Effector memory CD4-positive, alpha-beta T cell (primary cell): ENCODE results near the gene MAP2.

Experiments used
- DNase-seq, 3 donors: peaks; one replicate each; pipeline ENCODE4 v3.0.0-alpha.2; 2020
- H3K27ac ChIP-seq: 2 replicates; pipeline ENCODE4 v1.7.0; 2013; ENCODE audit warnings: mild to moderate bottlenecking, low read length, moderate library complexity; ENCODE audit not compliant: insufficient read depth, poor library complexity, severe bottlenecking
- H3K27me3 ChIP-seq: replicated peaks from 2 replicates; pipeline ENCODE4 v1.7.0; 2013; ENCODE audit warnings: mild to moderate bottlenecking, low read length; ENCODE audit not compliant: insufficient read depth, control insufficient read depth, poor library complexity, severe bottlenecking
- H3K36me3 ChIP-seq: 2 replicates; pipeline ENCODE4 v1.7.0; 2013; ENCODE audit warnings: mild to moderate bottlenecking, low read length, moderate library complexity; ENCODE audit not compliant: control insufficient read depth, insufficient read depth
- H3K4me1 ChIP-seq: 2 replicates; pipeline ENCODE4 v1.7.0; 2013; ENCODE audit warnings: low read length, mild to moderate bottlenecking; ENCODE audit not compliant: control insufficient read depth, insufficient read depth, poor library complexity, severe bottlenecking
- H3K4me3 ChIP-seq: 2 replicates; pipeline ENCODE4 v1.7.0; 2013; ENCODE audit warnings: low read length, low read depth, mild to moderate bottlenecking; ENCODE audit not compliant: insufficient read depth, poor library complexity, severe bottlenecking
- H3K9me3 ChIP-seq: 2 replicates; pipeline ENCODE4 v1.7.0; 2013; ENCODE audit warnings: mild to moderate bottlenecking, low read length, moderate library complexity; ENCODE audit not compliant: control insufficient read depth

The MAP2 gene

GRCh38 chr2:209629597-209629996 is 205.8 kb downstream of the MAP2 start:
- H3K4me3 ChIP-seq = no peak overlapping the region
- no peaks in the 10 kb centered on the region for H3K4me1 ChIP-seq
- H3K36me3 ChIP-seq = no peaks in the 10 kb centered on the region
- no peaks in the 10 kb centered on the region for H3K27me3 ChIP-seq
- H3K9me3 ChIP-seq = no peaks in the 10 kb centered on the region
- DNase-seq = no peak
- H3K27ac ChIP-seq = no peak overlapping the region

GRCh38 chr2:209633911-209634310 is 210.1 kb downstream of the MAP2 start:
- Histone ChIP-seq H3K27ac (no peak overlapping the region), H3K9me3 (no peaks in the 10 kb centered on the region), H3K4me3 (no peak overlapping the region), H3K27me3 (no peaks in the 10 kb centered on the region), H3K36me3 (no peaks in the 10 kb centered on the region), H3K4me1 (no peaks in the 10 kb centered on the region)
- no peak for DNase-seq

- no peak for DNase-seq
- Histone ChIP-seq H3K36me3 (no peaks in the 10 kb centered on the region), H3K27ac (no peak overlapping the region), H3K4me3 (no peak overlapping the region), H3K4me1 (no peaks in the 10 kb centered on the region), H3K9me3 (no peaks in the 10 kb centered on the region), H3K27me3 (no peaks in the 10 kb centered on the region)
Observed at GRCh38 chr2:209636076-209636475, 212.2 kb downstream of the MAP2 start.

- H3K9me3 ChIP-seq = no peaks in the 10 kb centered on the region
- H3K27ac ChIP-seq = no peak overlapping the region
- H3K36me3 ChIP-seq = no peaks in the 10 kb centered on the region
- H3K4me1 ChIP-seq = no peaks in the 10 kb centered on the region
- DNase-seq = no peak
- no peaks in the 10 kb centered on the region for H3K27me3 ChIP-seq
- no peak overlapping the region for H3K4me3 ChIP-seq
Observed at GRCh38 chr2:209637293-209637692, 213.4 kb downstream of the MAP2 start.

GRCh38 chr2:209638346-209638745 is 214.5 kb downstream of the MAP2 start:
- no peaks in the 10 kb centered on the region for H3K27me3 ChIP-seq
- no peaks in the 10 kb centered on the region for H3K9me3 ChIP-seq
- H3K4me1 ChIP-seq = no peaks in the 10 kb centered on the region
- no peaks in the 10 kb centered on the region for H3K36me3 ChIP-seq
- no peak for DNase-seq
- H3K4me3 ChIP-seq = no peak overlapping the region
- H3K27ac ChIP-seq = no peak overlapping the region

- no peak for DNase-seq
- Histone ChIP-seq H3K4me1 (no peaks in the 10 kb centered on the region), H3K36me3 (no peaks in the 10 kb centered on the region), H3K27me3 (no peaks in the 10 kb centered on the region), H3K9me3 (no peaks in the 10 kb centered on the region), H3K4me3 (no peak overlapping the region), H3K27ac (no peak overlapping the region)
Observed at GRCh38 chr2:209640358-209640757, 216.5 kb downstream of the MAP2 start.

GRCh38 chr2:209642146-209642820 is 218.4 kb downstream of the MAP2 start:
- Histone ChIP-seq H3K36me3 (no peaks in the 10 kb centered on the region), H3K27ac (no peak overlapping the region), H3K4me3 (no peak overlapping the region), H3K27me3 (no peaks in the 10 kb centered on the region), H3K4me1 (no peaks in the 10 kb centered on the region), H3K9me3 (no peaks in the 10 kb centered on the region)
- DNase-seq = no peak

- H3K36me3 ChIP-seq = no peaks in the 10 kb centered on the region
- no peaks in the 10 kb centered on the region for H3K4me1 ChIP-seq
- no peaks in the 10 kb centered on the region for H3K9me3 ChIP-seq
- no peak overlapping the region for H3K4me3 ChIP-seq
- H3K27me3 ChIP-seq = no peaks in the 10 kb centered on the region
- no peak overlapping the region for H3K27ac ChIP-seq
- DNase-seq = no peak
Observed at GRCh38 chr2:209644842-209645241, 221.0 kb downstream of the MAP2 start.

GRCh38 chr2:209648714-209649113 is 224.9 kb downstream of the MAP2 start:
- Histone ChIP-seq H3K4me3 (no peak overlapping the region), H3K27ac (no peak overlapping the region), H3K4me1 (no peaks in the 10 kb centered on the region), H3K27me3 (no peaks in the 10 kb centered on the region), H3K9me3 (no peaks in the 10 kb centered on the region), H3K36me3 (no peaks in the 10 kb centered on the region)
- DNase-seq = no peak

GRCh38 chr2:209653134-209653533 is 229.3 kb downstream of the MAP2 start:
- no peak for DNase-seq
- Histone ChIP-seq H3K27me3 (no peaks in the 10 kb centered on the region), H3K9me3 (no peaks in the 10 kb centered on the region), H3K27ac (no peak overlapping the region), H3K4me1 (no peaks in the 10 kb centered on the region), H3K4me3 (no peak overlapping the region), H3K36me3 (no peaks in the 10 kb centered on the region)
